ENCODE data around the gene STRN3.

The STRN3 gene

DNA sequence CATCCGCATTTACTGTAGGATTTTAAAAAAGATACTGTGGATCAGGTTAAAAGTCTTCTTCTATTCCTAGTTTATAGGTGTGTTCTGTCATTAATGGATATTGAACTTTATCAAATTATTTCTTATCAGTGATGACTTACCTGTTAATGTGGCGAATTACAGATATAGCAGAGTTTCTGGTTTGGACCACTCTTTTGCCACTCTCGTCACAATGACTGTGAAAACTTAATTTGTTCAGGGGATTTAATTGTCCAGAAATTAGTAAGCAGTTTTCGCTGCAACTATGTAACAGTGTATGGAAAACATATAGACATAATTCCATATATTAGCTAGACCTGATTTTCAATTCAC lies 137.0 kb downstream of the STRN3 start:
- WGBS (ENCODE audit: extremely low coverage, insufficient coverage, insufficient read length): no CpG with 5 or more reads among the region's 4 CpGs
- no peak overlapping the region for H3K4ac ChIP-seq (ENCODE audit: low read depth, low read length)
- H3K4me2 ChIP-seq (ENCODE audit: low read length): no peak overlapping the region
- DNase-seq: no peak
- H4K91ac ChIP-seq (ENCODE audit: low read depth, low read length): no peak overlapping the region
- no peaks in the 10 kb centered on the region for H3K27me3 ChIP-seq (ENCODE audit: insufficient read depth, low read length)
- H2AFZ ChIP-seq (ENCODE audit: insufficient read depth, low read length, poor library complexity): no peak overlapping the region
- H3K4me3 ChIP-seq (ENCODE audit: low read depth, low read length): no peak overlapping the region
- H3K9me3 ChIP-seq (ENCODE audit: insufficient read depth, low read depth, low read length): no peaks in the 10 kb centered on the region
- peaks cover 0 to 2% of the 10 kb centered on the region in 2 experiments for H3K36me3 ChIP-seq (ENCODE audit: control insufficient read depth in 1 of 2, insufficient read depth in 2 of 2, low read length in 2 of 2)
- H3K4me1 ChIP-seq (ENCODE audit: control insufficient read depth in 1 of 2, insufficient read depth in 2 of 2, low read length in 2 of 2): no peaks in the 10 kb centered on the region
- H3K23ac ChIP-seq (ENCODE audit: low read length): no peak overlapping the region
- no peaks in the 10 kb centered on the region for H3K79me1 ChIP-seq (ENCODE audit: low read length)
- no peak overlapping the region for H3K27ac ChIP-seq (ENCODE audit: low read depth, low read length)
- no peak overlapping the region for H4K8ac ChIP-seq (ENCODE audit: low read depth, low read length)
- no peak overlapping the region for H2AK5ac ChIP-seq (ENCODE audit: low read length)
- no peak overlapping the region for H2BK5ac ChIP-seq (ENCODE audit: low read depth, low read length, poor library complexity)
- no peak overlapping the region for H4K12ac ChIP-seq (ENCODE audit: low read depth, low read length)
- H3K18ac ChIP-seq (ENCODE audit: low read length): no peak overlapping the region
- H2BK120ac ChIP-seq (ENCODE audit: insufficient read depth, low read length, poor library complexity): no peak overlapping the region
- H2BK12ac ChIP-seq (ENCODE audit: low read length): no peak overlapping the region
- no peak overlapping the region for H3K9ac ChIP-seq (ENCODE audit: low read length)
- H3K79me2 ChIP-seq (ENCODE audit: control insufficient read depth, insufficient read depth, low read length, poor library complexity): no peaks in the 10 kb centered on the region
- H3K14ac ChIP-seq (ENCODE audit: low read length): no peak overlapping the region

DNA sequence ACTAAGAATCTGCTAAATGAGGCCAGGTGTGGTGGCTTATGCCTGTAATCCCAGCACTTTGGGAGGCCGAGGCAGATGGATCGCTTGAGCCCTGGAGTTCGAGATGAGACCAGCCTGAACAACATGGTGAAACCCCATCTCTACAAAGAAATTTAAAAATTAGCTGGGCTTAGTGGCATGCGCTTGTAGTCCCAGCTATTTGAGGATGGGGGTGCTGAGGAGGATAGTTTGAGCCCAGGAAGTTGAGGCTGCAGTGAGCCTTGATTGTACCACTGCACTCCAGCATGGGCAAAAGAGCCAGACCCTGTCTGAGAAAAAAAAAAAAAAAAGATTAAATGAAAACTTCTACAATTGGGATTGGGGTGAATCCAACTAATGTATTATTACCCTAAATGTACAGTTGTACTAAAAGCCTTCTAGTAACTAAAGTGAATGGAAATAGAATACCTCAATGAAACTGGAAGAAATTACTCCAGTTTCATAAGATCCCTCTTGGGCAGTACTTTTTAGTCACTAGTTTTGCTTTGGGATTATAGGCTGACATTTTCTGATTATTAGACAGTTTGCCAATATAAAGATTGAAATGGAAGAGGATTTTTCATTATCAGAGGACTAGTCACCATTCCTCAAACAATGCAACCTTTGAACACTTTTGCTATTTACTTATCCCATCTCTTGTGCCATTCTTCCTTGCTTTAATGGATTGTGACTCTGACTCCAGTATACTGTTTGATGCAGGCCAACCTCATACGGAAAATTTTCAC lies 137.5 kb downstream of the STRN3 start:
- no peak overlapping the region for H4K12ac ChIP-seq (ENCODE audit: low read depth, low read length)
- H3K23ac ChIP-seq (ENCODE audit: low read length): no peak overlapping the region

DNA sequence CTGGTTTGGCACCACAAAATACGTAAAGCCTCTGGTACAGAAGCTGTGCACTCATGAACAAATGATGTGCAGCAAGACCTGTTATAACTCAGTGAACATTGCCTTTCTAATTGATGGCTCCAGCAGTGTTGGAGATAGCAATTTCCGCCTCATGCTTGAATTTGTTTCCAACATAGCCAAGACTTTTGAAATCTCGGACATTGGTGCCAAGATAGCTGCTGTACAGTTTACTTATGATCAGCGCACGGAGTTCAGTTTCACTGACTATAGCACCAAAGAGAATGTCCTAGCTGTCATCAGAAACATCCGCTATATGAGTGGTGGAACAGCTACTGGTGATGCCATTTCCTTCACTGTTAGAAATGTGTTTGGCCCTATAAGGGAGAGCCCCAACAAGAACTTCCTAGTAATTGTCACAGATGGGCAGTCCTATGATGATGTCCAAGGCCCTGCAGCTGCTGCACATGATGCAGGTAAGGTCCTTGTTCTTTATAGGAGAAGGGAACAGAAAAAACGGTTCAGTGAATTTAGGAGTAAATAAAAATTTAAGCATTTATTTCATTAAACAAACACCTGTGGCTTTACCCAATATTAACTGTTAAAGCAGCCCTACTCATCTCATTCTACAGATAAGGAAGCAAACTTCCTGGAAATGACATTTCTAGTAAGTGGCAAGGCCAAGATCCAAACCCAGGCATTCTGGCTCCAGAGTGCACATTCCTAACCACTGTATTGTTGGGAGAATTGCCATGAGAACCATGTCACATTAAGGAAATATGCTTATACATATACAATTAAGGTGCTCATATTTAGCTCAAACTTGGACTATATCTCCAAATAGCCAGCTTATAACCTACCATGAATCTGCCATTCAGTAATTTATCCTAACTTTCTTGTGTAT lies 140.1 kb downstream of the STRN3 start:
- no peak overlapping the region for H3K4ac ChIP-seq (ENCODE audit: low read depth, low read length)
- no peak overlapping the region for H3K23ac ChIP-seq (ENCODE audit: low read length)
- no peaks in the 10 kb centered on the region for H3K4me1 ChIP-seq (ENCODE audit: control insufficient read depth in 1 of 2, insufficient read depth in 2 of 2, low read length in 2 of 2)
- WGBS (ENCODE audit: extremely low coverage, insufficient coverage, insufficient read length): no CpG with 5 or more reads among the region's 7 CpGs
- H2AFZ ChIP-seq (ENCODE audit: insufficient read depth, low read length, poor library complexity): no peak overlapping the region
- no peaks in the 10 kb centered on the region for H3K79me1 ChIP-seq (ENCODE audit: low read length)
- H3K18ac ChIP-seq (ENCODE audit: low read length): no peak overlapping the region
- H3K4me3 ChIP-seq (ENCODE audit: low read depth, low read length): no peak overlapping the region
- no peak overlapping the region for H4K12ac ChIP-seq (ENCODE audit: low read depth, low read length)
- no peak overlapping the region for H2AK5ac ChIP-seq (ENCODE audit: low read length)
- H3K9me3 ChIP-seq (ENCODE audit: insufficient read depth, low read depth, low read length): no peaks in the 10 kb centered on the region
- H3K4me2 ChIP-seq (ENCODE audit: low read length): no peak overlapping the region
- DNase-seq: no peak
- no peak overlapping the region for H2BK120ac ChIP-seq (ENCODE audit: insufficient read depth, low read length, poor library complexity)
- H3K36me3 ChIP-seq (ENCODE audit: control insufficient read depth in 1 of 2, insufficient read depth in 2 of 2, low read length in 2 of 2): peaks cover 0 to 2% of the 10 kb centered on the region in 2 experiments
- H2BK5ac ChIP-seq (ENCODE audit: low read depth, low read length, poor library complexity): no peak overlapping the region
- no peak overlapping the region for H3K27ac ChIP-seq (ENCODE audit: low read depth, low read length)
- no peak overlapping the region for H3K9ac ChIP-seq (ENCODE audit: low read length)
- no peaks in the 10 kb centered on the region for H3K79me2 ChIP-seq (ENCODE audit: control insufficient read depth, insufficient read depth, low read length, poor library complexity)
- H4K91ac ChIP-seq (ENCODE audit: low read depth, low read length): no peak overlapping the region
- H3K27me3 ChIP-seq (ENCODE audit: insufficient read depth, low read length): no peaks in the 10 kb centered on the region
- H3K14ac ChIP-seq (ENCODE audit: low read length): no peak overlapping the region
- no peak overlapping the region for H2BK12ac ChIP-seq (ENCODE audit: low read length)
- no peak overlapping the region for H4K8ac ChIP-seq (ENCODE audit: low read depth, low read length)

More for the DNA sequence above, 137.5 kb downstream of the STRN3 start:
- no peak overlapping the region for H2BK5ac ChIP-seq (ENCODE audit: low read depth, low read length, poor library complexity)
- H3K9me3 ChIP-seq (ENCODE audit: insufficient read depth, low read depth, low read length): no peaks in the 10 kb centered on the region
- no peak overlapping the region for H3K18ac ChIP-seq (ENCODE audit: low read length)
- H2AK5ac ChIP-seq (ENCODE audit: low read length): no peak overlapping the region
- H3K14ac ChIP-seq (ENCODE audit: low read length): no peak overlapping the region
- H4K91ac ChIP-seq (ENCODE audit: low read depth, low read length): no peak overlapping the region
- H3K27ac ChIP-seq (ENCODE audit: low read depth, low read length): no peak overlapping the region
- H3K79me2 ChIP-seq (ENCODE audit: control insufficient read depth, insufficient read depth, low read length, poor library complexity): no peaks in the 10 kb centered on the region
- no peak overlapping the region for H2BK120ac ChIP-seq (ENCODE audit: insufficient read depth, low read length, poor library complexity)
- no peaks in the 10 kb centered on the region for H3K4me1 ChIP-seq (ENCODE audit: control insufficient read depth in 1 of 2, insufficient read depth in 2 of 2, low read length in 2 of 2)
- no peak overlapping the region for H4K8ac ChIP-seq (ENCODE audit: low read depth, low read length)
- H2BK12ac ChIP-seq (ENCODE audit: low read length): no peak overlapping the region
- WGBS (ENCODE audit: extremely low coverage, insufficient coverage, insufficient read length): no CpG with 5 or more reads among the region's 5 CpGs
- no peak overlapping the region for H3K4me2 ChIP-seq (ENCODE audit: low read length)
- no peaks in the 10 kb centered on the region for H3K79me1 ChIP-seq (ENCODE audit: low read length)
- H3K9ac ChIP-seq (ENCODE audit: low read length): no peak overlapping the region
- no peak overlapping the region for H3K4me3 ChIP-seq (ENCODE audit: low read depth, low read length)
- no peak overlapping the region for H2AFZ ChIP-seq (ENCODE audit: insufficient read depth, low read length, poor library complexity)
- H3K4ac ChIP-seq (ENCODE audit: low read depth, low read length): no peak overlapping the region
- DNase-seq: no peak
- no peaks in the 10 kb centered on the region for H3K27me3 ChIP-seq (ENCODE audit: insufficient read depth, low read length)
- peaks cover 0 to 2% of the 10 kb centered on the region in 2 experiments for H3K36me3 ChIP-seq (ENCODE audit: control insufficient read depth in 1 of 2, insufficient read depth in 2 of 2, low read length in 2 of 2)

DNA sequence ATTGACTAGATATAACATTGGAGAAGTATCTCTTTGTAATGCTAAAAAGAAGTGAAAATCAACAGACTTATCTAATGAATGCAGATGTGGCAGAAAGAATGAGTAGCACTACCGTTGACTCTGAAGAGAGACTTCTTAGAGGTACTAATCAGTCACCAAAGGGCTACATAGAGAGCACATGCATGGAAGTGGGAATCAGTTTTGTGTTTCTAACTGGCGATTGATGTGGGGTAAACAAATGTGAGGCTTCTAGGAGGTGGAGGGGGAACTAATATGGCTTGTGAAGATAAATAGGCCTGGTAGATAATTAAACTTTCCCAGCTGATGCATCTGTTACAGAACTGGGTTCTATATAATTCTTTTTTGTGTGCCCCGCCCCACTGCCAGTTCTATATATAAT lies 141.3 kb downstream of the STRN3 start:
- Histone ChIP-seq H3K14ac (ENCODE audit: low read length) (no peak overlapping the region), H2BK5ac (ENCODE audit: low read depth, low read length, poor library complexity) (no peak overlapping the region), H2BK120ac (ENCODE audit: insufficient read depth, low read length, poor library complexity) (no peak overlapping the region), H3K4ac (ENCODE audit: low read depth, low read length) (no peak overlapping the region), H2AK5ac (ENCODE audit: low read length) (no peak overlapping the region), H2AFZ (ENCODE audit: insufficient read depth, low read length, poor library complexity) (no peak overlapping the region), H3K79me2 (ENCODE audit: control insufficient read depth, insufficient read depth, low read length, poor library complexity) (no peaks in the 10 kb centered on the region), H3K36me3 (ENCODE audit: control insufficient read depth in 1 of 2, insufficient read depth in 2 of 2, low read length in 2 of 2) (peaks cover 0 to 2% of the 10 kb centered on the region in 2 experiments), H3K79me1 (ENCODE audit: low read length) (no peaks in the 10 kb centered on the region), H3K18ac (ENCODE audit: low read length) (no peak overlapping the region), H3K4me3 (ENCODE audit: low read depth, low read length) (no peak overlapping the region), H3K27ac (ENCODE audit: low read depth, low read length) (no peak overlapping the region), H3K4me1 (ENCODE audit: control insufficient read depth in 1 of 2, insufficient read depth in 2 of 2, low read length in 2 of 2) (no peaks in the 10 kb centered on the region), H4K12ac (ENCODE audit: low read depth, low read length) (no peak overlapping the region), H3K23ac (ENCODE audit: low read length) (no peak overlapping the region), H4K8ac (ENCODE audit: low read depth, low read length) (no peak overlapping the region), H4K91ac (ENCODE audit: low read depth, low read length) (no peak overlapping the region), H3K4me2 (ENCODE audit: low read length) (no peak overlapping the region), H3K9ac (ENCODE audit: low read length) (no peak overlapping the region), H2BK12ac (ENCODE audit: low read length) (no peak overlapping the region), H3K27me3 (ENCODE audit: insufficient read depth, low read length) (no peaks in the 10 kb centered on the region), H3K9me3 (ENCODE audit: insufficient read depth, low read depth, low read length) (no peaks in the 10 kb centered on the region)
- no CpG with 5 or more reads among the region's 3 CpGs for WGBS (ENCODE audit: extremely low coverage, insufficient coverage, insufficient read length)
- no peak for DNase-seq

Measured in trophoblast cell (in vitro differentiated cells and primary cell).